GM19193 (cell line): ENCODE data around the gene ATP8A2.

Source experiments
- POLR2A ChIP-seq: IDR thresholded peaks from 4 replicates; pipeline ENCODE4 v1.6.1; 2011; ENCODE audit not compliant: insufficient read depth, insufficient read length; ENCODE audit errors: extremely low read depth

ATP8A2 gene

DNA sequence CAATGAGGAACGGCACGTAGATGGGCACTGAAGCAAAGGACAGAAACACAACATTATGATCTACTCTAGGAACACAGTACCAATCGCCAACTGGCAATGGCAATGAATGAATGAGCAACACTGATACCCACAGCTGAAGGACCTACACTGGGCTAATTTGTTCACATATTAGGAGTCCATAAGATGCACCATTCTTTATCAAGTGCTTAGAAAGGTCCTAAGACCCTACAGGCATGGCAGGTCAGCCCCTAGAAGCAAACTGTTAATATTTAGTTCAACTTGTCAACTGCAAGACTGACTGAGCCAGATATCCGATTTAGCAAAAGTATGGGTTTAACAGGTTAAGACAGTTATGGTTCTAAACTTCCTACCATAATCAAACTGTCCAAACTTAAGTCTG lies 675.3 kb downstream of the ATP8A2 start:
- no peak for TF ChIP-seq POLR2A

DNA sequence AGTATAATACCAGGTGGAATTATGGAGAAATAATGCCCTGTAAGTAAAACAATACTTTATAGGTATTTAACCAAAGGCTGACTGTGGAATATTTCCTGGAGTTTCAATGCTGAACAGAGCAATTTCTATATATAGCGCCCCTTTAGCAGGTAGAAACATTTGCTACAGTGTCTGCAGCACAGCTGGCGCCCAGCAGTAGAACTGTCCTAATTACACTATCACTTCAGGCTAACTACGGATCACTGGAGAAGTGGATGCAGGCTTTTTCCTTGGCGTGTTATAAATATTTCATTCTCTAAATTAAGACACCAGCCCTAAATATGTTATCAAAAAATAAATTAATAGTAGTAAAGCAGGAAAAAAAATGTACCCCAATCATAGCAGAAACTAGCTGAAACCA lies 677.0 kb downstream of the ATP8A2 start:
- TF ChIP-seq POLR2A, result no peak

DNA sequence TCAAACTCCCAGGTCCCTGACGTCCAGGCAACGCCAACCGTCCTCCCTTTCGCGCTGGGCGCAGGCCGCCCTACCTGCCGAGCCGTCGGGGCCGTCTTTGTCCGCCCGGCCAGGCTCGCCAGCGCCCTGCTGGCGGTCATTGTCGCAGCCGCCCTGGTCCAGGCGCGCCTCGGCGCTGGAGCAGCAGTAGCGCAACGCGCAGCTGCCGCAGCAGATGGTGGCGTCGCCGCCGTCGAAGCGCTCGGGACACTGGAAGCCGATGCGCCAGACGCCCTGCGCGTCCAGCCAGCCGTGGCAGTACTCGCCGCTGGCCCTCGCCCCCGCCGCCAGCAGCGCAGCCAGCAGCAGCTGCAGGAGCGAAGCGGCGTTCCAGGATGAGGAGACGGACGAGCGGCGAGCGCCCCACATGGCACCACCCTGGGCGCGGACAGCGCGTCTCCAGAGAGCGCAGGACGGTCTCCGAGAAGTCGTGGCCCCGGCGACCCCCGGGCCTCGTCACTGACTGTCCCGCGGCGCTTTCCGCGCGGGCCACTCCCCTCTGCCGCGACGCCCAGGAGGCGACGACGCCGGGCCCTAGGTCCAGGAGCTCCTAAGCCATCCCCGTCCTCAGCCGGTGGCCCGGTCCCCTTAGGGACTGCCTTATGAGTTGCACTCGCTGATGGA lies 678.9 kb downstream of the ATP8A2 start:
- TF ChIP-seq POLR2A, result no peak

DNA sequence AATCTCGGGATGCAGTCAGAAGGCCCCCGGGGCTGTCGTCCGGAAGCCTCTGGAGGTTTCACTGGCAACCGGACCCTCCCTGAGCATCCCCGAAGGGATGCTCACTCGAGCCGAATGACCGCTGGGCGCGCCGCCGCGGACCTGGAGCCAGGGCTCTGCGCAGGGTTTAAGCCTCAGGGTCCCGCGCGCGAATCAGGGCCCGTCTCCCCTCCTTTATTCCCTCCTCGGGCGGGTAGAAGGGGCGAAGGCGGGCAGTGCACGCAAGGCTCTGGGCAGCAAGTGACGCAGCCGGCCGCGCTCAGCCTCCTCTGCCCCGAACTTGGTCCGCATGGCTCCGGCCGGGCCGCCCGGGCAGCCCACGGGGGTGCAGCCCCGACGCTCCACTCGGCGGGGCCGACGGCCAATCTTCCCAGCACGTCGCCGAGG lies 679.5 kb downstream of the ATP8A2 start:
- TF ChIP-seq POLR2A, result no peak

DNA sequence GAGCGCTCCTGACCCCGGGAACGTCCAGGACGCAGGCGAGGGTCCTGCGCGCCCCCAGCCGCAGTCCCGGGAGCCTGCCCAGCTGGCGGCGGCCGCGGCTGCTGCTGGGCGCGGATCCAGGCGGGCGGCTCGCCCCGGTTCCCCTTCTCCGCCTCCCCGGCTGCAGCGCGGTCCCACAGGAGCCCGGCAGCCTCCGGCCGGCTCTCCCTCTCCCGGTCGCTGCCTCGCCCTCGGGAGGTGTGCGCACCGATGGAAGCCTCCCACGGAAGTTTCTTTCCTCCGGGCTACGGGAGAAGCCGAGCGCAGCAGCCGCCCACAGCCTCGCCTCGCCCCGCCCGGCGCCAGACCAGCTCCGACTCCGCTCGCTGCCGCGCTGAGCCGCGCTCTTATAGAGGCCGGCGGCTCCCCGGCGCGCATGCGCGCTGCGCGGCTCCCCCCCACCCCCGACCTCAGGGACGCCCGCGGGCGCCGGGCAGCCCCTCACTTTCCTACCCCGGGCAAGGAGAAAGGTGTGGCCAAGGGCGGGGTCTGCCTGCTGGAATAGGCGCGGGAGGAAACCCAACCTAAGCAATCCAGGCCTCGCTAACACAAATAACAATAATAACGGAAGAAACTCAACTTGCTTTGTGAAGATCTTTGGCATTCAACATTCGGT lies 680.0 kb downstream of the ATP8A2 start, which contains the start of gene SHISA2:
SHISA2 (minus strand) TSS at position 360 of the 655 bp plus-strand sequence. CDS start 1,041 bp downstream, outside the sequence.
- no peak for TF ChIP-seq POLR2A

DNA sequence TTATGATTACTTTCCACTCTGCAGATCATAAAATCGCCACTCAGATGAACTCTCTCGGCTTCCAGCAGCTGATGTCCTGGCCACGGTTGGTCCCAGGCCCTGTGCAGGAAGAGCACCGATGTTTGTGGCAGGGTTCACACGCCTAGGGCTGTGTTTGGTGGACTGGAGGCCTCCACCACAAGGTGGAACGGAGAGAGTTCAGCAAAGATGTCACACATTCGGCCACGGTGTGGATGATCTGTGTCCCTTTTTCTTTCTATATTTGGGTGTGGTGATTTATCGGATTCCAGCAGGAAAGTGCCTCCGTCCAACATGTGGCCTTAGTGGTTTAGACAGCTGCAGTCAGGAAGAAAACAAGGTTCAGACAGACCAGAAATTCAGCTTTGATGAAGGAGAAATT lies 680.6 kb downstream of the ATP8A2 start:
- TF ChIP-seq POLR2A, result no peak

DNA sequence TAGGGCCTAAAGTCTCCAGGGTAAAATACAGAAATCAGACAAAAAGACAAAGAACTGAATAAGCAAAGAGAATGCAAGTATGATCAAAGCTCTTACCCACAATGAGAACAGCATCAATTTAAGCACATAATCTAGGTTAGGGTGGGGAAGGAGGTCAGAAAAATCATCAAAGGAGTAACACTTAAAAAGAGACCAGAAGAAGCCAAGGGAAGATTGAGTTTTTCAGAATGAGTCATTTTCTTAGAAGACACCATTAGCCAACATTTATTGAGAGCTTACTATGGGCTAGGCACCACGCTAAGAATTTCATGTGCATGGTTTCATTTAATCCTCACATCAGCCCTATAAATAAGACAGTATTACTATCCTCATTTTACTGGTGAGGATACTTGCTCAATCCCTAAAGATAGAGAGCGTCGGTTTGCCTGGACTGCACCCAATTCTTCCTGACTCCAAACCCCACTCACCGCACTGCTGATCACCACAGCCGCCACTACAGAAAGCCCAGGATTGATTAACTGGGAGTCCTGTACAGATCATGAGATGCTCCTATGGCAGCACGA lies 681.7 kb downstream of the ATP8A2 start:
- TF ChIP-seq POLR2A, result no peak

DNA sequence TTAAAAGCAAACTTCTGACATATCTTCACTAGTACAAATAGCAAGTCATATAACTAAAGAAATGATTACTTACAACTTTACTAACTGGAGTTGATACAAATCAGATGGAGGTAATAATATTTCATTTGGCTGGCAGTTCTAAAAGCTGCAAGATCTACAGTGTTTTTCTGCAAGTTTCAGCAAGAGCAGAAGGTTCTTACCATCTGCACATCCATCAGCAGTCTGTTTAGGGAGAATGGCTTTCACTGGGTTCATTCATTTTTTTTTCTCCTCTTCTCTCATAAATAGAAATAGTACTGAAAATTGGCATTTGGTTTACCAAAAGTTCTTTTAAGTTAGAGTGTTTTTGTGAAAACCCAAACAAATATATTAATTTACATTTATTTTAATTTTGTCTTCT lies 683.1 kb downstream of the ATP8A2 start:
- no peak for TF ChIP-seq POLR2A

DNA sequence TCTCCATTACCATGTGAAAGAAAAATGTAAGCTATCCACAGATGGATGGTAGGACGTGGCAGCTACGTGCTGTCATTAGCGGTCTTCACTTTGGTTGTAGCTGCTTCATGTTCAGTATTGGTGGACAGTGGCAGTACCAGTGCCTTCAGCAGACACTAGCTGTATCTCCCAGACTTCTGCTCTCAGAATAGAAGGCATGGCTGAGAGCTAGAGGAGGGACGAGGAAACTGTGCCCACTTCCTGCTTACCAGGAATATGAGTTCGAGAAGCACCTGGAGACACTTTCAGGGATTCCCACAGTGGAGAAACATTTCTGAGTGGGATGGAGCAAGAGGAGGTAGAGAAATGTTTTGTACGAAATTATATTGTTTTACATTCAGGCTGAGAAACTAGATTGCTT lies 686.9 kb downstream of the ATP8A2 start:
- no peak for TF ChIP-seq POLR2A

DNA sequence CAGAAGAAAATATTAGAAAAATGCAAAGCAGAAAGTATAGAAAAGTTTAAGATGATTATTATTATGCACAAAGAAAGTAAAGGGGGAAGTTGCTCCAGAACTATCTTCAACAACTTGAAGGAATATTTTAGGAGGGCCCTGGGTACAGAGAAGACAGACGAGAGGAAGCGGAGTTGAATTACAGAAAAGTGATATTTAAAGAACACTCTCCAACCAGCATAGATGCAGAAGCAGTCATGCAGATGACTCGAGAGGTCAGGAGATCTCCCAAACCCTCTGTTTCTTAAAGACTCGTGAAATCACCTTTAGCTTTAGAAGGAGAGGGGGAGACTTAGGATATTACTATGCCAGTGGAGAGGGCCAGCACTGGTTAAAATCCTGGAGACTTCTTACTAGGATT lies 688.6 kb downstream of the ATP8A2 start:
- TF ChIP-seq POLR2A, result no peak

DNA sequence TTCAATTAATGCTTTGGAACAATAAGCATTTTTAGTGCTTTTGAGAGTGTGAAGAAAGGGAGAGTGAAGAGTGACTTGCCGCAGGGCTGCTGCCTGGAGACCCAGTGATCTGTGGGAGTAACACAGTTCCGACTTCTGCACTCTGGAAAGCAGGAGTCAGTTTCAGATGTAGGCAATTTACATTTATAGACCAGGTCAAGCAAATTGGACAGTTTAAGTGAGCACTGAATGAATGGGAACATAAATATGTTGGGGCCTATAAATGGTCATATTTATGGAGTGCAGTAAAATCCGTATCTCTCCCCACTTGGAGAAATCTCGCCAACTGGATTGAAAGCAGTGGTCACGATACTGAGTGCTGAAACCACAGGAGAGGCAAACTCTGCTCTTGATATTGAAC lies 689.5 kb downstream of the ATP8A2 start:
- no peak for TF ChIP-seq POLR2A

DNA sequence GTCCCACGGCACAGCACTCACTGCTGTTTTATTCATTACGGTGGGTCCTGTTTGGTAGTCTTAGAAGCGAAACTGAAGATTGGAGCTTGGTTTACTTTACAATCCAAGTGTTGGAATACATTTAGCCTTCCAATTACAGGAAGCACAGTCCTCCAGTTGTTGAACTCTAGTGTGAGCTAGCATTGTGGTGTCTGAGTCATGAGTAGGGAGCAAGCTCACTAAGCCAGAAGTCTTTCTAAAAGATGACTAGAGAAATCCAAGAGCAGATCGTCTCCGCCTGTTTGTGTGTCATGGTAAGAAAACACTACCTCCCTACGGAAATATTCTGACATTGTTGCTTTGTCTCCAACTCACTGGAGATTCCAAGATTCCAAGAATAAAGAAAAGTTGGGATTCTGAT lies 690.2 kb downstream of the ATP8A2 start:
- TF ChIP-seq POLR2A, result no peak

DNA sequence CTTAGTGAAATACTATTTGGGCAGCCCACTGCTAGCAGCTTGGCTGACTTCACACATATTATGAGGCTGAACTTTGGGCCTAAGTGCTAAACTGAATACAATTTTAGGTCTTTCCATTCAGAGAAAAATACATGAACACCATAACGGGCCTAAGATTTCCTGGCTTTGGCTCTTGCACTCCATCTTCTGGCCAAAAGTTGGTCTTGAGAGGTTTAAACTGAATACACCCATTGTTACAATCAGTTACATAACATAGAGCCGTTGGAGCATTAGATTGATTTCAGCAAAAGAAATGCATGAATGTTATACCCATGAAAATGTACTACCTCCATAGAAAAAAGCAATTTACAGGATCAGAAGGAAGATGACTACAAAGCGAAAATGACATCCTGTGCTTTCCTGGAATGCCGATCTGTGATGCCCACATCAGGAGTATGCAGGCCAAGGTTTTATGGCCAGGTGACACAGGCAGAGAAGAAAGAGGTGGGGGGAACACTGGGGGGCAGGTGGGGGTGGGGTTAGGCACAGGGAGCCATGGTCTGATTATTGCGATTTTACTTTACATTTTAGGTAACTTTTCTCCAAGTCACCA lies 691.2 kb downstream of the ATP8A2 start:
- no peak for TF ChIP-seq POLR2A

DNA sequence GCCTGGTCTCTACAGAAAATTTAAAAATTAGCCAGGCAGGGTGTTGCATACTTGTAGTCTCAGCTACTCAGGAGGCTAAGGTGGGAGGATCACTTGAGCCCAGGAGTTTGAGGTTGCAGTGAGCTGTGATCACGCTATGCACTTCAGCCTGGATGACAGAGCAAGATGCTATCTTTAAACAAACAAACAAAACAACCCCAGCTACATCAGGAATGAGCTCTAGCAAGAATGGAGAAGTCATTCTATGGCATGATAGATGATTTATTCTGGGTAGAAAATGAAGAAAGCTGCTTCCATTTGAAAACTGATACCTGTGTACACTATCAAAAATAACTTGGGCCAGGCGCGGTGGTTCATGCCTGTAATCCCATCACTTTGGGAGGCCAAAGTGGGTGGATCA lies 695.8 kb downstream of the ATP8A2 start:
- no peak for TF ChIP-seq POLR2A

DNA sequence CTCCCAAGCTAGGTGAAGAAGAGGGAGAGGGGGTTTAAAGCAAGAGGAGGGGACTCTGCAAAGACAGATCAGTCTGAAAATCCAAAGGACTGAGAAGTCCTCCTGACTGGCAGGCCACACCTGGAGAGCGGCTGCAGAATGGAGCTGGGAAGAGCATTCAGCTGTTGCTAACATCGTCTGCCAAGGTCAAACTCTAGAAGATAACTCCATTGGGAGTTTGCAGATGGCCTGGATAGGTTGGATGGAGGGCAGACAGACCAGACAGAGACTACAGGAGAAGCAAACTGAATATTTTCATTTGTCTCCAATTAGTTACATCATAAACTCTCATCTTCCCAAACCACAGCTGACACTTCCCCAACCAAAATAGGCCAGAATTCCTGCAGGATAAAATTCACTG lies 699.9 kb downstream of the ATP8A2 start:
- TF ChIP-seq POLR2A, result no peak

DNA sequence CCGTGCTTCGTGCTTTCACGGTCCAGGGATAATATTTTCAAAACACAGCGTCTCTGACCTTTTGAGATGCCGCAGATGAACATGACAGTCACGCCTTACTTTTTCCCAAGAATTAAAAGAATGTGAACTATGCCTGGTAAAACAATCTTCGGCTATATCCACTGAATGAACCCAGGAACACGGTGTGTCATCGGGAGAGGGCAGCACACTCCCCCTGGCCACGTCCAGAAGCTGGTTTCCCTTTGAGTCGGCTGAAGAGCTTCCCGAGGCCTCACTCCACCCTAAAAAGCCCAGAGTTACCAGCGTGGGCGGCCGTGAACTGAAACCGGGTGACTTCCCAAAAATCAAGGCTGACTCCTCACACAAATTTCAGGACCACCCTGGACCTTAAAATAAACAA lies 702.9 kb downstream of the ATP8A2 start:
- TF ChIP-seq POLR2A, result no peak
